Tibial artery (tissue), 4 donors: ENCODE results near the gene CCNA2.

ENCODE experiments used
- DNase-seq, 2 donors: peaks; one replicate each; pipeline ENCODE4 v3.0.0-alpha.2; 2019
- H3K27ac ChIP-seq, 2 donors: fragments of 200-600 bp; sonication (generic) in 1 of 2; 1 replicate in 1 of 2; 2 replicates in 1 of 2; pipeline ENCODE4 v1.5.1; 2018 to 2019; ENCODE audit warnings: mild to moderate bottlenecking in 1 of 2
- H3K27me3 ChIP-seq, 2 donors: fragments of 200-600 bp; sonication (generic) in 1 of 2; one replicate each; pipeline versions ENCODE4 v1.5.1 to v1.6.0; 2016 to 2019
- H3K36me3 ChIP-seq, 3 donors: fragments of 200-600 bp; sonication (generic) in 2 of 3; one replicate each; pipeline ENCODE4 v1.5.1; 2016 to 2019; ENCODE audit warnings: mild to moderate bottlenecking in 2 of 3
- H3K4me1 ChIP-seq, 4 donors: fragments of 200-600 bp; sonication (generic) in 2 of 4; 1 replicate in 3 of 4; 2 replicates in 1 of 4; pipeline ENCODE4 v1.5.1; 2016 to 2019
- H3K4me3 ChIP-seq, 2 donors: fragments of 200-600 bp; sonication (generic) in 1 of 2; 1 replicate in 1 of 2; 2 replicates in 1 of 2; pipeline ENCODE4 v1.5.1; 2018 to 2019; ENCODE audit warnings: mild to moderate bottlenecking in 2 of 2
- H3K9me3 ChIP-seq, 3 donors: fragments of 200-600 bp; sonication (generic) in 1 of 3; one replicate each; pipeline ENCODE4 v1.5.1; 2016 to 2019
- intact Hi-C: fragments of 100-400 bp; cut with DNase I; formaldehyde crosslinking; loops from one replicate; pipeline ENCODE4 v1.15.0; 2023; ENCODE audit warnings: low total_unique reads
- TF ChIP-seq, protein P1 (sequence below), 2 experiments: fragments of 200-600 bp in 1 of 2; fragments of 450-650 bp in 1 of 2; IDR thresholded peaks; one replicate each; pipeline ENCODE4 v1.5.1; 2017 to 2019; ENCODE audit warnings: antibody characterized with exemption in 2 of 2, mild to moderate bottlenecking in 1 of 2, moderate library complexity in 1 of 2

The CCNA2 gene

DNA sequence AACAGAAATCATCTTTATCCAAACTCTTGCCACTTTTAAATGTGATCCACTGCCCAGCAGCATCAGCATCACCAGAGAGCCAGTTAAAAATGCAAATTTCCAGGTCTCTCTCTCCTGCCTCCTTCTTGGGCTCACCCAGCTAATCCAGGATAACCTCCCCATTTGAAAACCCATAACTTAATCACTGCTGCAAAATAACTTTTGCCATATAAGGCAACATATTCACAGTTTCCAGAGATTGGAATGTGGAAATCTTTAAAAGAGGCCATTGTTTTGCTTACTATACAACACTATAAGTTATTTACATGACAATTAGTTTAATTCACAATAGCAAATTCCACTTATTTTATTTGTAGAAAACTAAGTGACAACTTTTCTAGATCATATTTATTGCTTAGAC lies 27.4 kb downstream of the CCNA2 start:
- Histone ChIP-seq H3K4me1 (no peaks in the 10 kb centered on the region), H3K36me3 (no peaks in the 10 kb centered on the region), H3K9me3 (no peaks in the 10 kb centered on the region), H3K27ac (no peak overlapping the region), H3K4me3 (no peak overlapping the region), H3K27me3 (peaks cover 0 to 2% of the 10 kb centered on the region in 2 donors)
- DNase-seq: no peak
- TF ChIP-seq, protein P1, sequence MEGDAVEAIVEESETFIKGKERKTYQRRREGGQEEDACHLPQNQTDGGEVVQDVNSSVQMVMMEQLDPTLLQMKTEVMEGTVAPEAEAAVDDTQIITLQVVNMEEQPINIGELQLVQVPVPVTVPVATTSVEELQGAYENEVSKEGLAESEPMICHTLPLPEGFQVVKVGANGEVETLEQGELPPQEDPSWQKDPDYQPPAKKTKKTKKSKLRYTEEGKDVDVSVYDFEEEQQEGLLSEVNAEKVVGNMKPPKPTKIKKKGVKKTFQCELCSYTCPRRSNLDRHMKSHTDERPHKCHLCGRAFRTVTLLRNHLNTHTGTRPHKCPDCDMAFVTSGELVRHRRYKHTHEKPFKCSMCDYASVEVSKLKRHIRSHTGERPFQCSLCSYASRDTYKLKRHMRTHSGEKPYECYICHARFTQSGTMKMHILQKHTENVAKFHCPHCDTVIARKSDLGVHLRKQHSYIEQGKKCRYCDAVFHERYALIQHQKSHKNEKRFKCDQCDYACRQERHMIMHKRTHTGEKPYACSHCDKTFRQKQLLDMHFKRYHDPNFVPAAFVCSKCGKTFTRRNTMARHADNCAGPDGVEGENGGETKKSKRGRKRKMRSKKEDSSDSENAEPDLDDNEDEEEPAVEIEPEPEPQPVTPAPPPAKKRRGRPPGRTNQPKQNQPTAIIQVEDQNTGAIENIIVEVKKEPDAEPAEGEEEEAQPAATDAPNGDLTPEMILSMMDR (IDR thresholded peaks at IDR 0.05): no peak
- intact Hi-C loops: no loop called here

GRCh38 chr4:121794505-121795188 lies 29.0 kb downstream of the CCNA2 start:
- no peak overlapping the region for H3K4me3 ChIP-seq
- H3K36me3 ChIP-seq: no peaks in the 10 kb centered on the region
- peaks cover 0 to 2% of the 10 kb centered on the region in 2 donors for H3K27me3 ChIP-seq
- H3K4me1 ChIP-seq: no peaks in the 10 kb centered on the region
- H3K9me3 ChIP-seq: no peaks in the 10 kb centered on the region
- H3K27ac ChIP-seq: no peak overlapping the region
- intact Hi-C loops: no loop called here
- TF ChIP-seq, protein P1 (IDR thresholded peaks at IDR 0.05): no peak
- no peak for DNase-seq

DNA sequence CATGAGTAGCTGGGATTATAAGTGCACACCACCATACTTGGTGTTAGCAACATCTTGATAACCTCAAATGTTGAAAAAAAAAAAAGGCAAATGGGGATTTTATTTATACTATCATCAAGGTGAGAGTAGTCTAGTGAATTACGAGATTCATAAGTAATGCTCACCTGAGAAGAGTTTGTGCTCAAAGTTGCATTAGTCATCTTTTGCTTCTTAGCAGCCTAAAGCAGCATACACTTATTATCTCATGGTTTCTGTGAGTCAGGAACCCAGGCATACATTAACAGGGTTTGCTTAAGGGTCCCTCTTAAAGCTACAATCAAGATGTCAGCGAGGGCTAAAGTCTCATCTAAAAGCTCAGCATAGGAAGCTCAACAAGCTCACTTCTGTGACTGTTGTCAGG lies 30.7 kb downstream of the CCNA2 start:
- H3K27me3 ChIP-seq: peaks cover 0 to 2% of the 10 kb centered on the region in 2 donors
- TF ChIP-seq, protein P1 (IDR thresholded peaks at IDR 0.05): no peak
- intact Hi-C loops: no loop called here

GRCh38 chr4:121791481-121791880 lies 32.2 kb downstream of the CCNA2 start:
- Histone ChIP-seq H3K36me3 (no peaks in the 10 kb centered on the region), H3K27ac (no peak overlapping the region), H3K27me3 (peaks cover 0 to 2% of the 10 kb centered on the region in 2 donors), H3K4me3 (no peak overlapping the region), H3K4me1 (no peaks in the 10 kb centered on the region), H3K9me3 (no peaks in the 10 kb centered on the region)
- DNase-seq: no peak
- intact Hi-C loops: no loop called here
- TF ChIP-seq, protein P1 (IDR thresholded peaks at IDR 0.05): no peak

More for the DNA sequence above, 30.7 kb downstream of the CCNA2 start:
- Histone ChIP-seq H3K4me1 (no peaks in the 10 kb centered on the region), H3K27ac (no peak overlapping the region), H3K4me3 (no peak overlapping the region), H3K36me3 (no peaks in the 10 kb centered on the region), H3K9me3 (no peaks in the 10 kb centered on the region)
- DNase-seq: no peak

- Histone ChIP-seq H3K27ac (no peak overlapping the region), H3K27me3 (peaks cover 0 to 2% of the 10 kb centered on the region in 2 donors), H3K4me3 (no peak overlapping the region), H3K9me3 (no peaks in the 10 kb centered on the region), H3K4me1 (no peaks in the 10 kb centered on the region), H3K36me3 (no peaks in the 10 kb centered on the region)
- intact Hi-C loops: no loop called here
- DNase-seq: no peak
- TF ChIP-seq, protein P1 (IDR thresholded peaks at IDR 0.05): no peak
Observed at GRCh38 chr4:121790976-121791375, 32.7 kb downstream of the CCNA2 start.
